GM12864 (cell line): Measurements from ENCODE around the gene GAK.

Experiments used
- DNase-seq: peaks from one replicate; pipeline ENCODE4 v3.0.0-alpha.2; 2011; ENCODE audit warnings: low read depth
- H3K4me3 ChIP-seq: 2 replicates; pipeline ENCODE4 v1.5.1; 2011; ENCODE audit warnings: mild to moderate bottlenecking, low read depth, low read length, control low read depth
- TF ChIP-seq, protein P1 (sequence below): IDR thresholded peaks from 2 replicates; pipeline ENCODE4 v1.5.1; 2011; ENCODE audit warnings: low read depth, mild to moderate bottlenecking, moderate library complexity, low read length, control low read depth, inconsistent platforms; ENCODE audit errors: missing control alignments

The GAK gene

DNA sequence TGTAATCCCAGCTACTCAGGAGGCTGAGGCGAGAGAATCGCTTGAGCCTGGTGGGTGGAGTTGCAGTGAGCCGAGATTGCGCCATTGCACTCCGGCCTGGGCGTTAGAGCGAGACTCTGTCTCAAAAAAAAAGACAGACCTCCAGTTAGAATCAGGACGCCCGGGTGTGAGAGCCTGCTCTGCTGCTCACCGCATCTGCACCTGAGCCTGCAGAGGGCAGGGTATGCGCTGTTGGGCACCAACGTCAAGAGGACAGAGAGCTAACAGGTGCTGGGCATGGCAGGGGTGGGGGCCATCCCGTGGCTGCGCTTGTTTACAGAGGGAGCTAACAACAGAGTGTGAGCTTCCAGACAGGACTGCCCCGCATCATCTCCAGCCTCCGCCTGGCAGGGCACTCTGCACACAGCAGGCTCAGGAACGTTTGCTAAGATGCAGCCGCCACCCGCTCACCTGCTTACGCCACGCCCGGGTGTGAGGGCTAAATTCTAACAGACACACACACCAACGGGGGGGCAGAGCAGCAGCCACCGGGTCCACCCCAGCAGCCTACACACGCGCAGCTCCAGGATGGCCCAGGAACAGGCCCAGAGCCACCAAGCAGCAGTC lies 56.2 kb downstream of the GAK start:
- no peak overlapping the region for H3K4me3 ChIP-seq
- TF ChIP-seq, protein P1, sequence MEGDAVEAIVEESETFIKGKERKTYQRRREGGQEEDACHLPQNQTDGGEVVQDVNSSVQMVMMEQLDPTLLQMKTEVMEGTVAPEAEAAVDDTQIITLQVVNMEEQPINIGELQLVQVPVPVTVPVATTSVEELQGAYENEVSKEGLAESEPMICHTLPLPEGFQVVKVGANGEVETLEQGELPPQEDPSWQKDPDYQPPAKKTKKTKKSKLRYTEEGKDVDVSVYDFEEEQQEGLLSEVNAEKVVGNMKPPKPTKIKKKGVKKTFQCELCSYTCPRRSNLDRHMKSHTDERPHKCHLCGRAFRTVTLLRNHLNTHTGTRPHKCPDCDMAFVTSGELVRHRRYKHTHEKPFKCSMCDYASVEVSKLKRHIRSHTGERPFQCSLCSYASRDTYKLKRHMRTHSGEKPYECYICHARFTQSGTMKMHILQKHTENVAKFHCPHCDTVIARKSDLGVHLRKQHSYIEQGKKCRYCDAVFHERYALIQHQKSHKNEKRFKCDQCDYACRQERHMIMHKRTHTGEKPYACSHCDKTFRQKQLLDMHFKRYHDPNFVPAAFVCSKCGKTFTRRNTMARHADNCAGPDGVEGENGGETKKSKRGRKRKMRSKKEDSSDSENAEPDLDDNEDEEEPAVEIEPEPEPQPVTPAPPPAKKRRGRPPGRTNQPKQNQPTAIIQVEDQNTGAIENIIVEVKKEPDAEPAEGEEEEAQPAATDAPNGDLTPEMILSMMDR = no peak
- DNase-seq = no peak

DNA sequence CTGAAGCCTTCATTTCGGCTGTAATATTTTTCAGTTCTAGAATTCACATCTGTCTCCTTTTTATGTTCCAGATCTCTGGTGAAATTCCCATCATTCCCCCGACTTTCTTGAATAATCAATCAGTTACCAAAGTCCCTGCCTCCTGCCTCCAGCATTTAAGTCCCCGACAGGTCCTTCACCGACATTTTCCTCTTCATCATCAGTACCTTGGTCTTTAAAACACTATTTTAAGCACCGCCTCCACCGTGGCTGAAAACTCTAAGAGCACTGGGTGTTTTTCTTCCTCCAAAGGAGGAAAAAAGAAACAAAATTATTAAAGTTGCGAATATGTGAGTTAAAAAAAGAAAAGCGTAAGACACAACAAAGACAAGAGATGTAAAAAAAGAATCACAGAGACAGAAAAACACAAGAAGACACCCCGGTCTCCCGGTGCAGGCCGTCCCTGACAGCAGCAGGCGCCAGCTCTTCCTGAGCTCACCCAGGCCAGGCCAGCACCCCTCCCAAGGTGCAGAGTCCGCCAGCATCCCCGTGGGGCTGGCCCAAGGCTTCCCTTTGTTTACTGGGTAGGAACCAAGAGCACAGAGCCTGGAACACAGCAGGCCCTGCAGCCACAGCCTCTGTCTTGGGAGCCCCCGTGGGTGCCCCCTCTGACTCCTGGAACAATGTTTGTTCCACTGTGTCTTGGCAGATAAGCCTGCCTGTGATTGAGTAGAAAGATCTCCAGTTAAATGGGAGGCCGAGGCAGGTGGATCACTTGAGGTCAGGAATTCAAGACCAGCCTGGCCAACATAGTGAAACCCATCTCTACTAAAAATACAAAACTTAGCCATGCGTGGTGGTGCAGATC lies 56.9 kb downstream of the GAK start:
- TF ChIP-seq, protein P1 = no peak
- no peak for DNase-seq
- H3K4me3 ChIP-seq = no peak overlapping the region

DNA sequence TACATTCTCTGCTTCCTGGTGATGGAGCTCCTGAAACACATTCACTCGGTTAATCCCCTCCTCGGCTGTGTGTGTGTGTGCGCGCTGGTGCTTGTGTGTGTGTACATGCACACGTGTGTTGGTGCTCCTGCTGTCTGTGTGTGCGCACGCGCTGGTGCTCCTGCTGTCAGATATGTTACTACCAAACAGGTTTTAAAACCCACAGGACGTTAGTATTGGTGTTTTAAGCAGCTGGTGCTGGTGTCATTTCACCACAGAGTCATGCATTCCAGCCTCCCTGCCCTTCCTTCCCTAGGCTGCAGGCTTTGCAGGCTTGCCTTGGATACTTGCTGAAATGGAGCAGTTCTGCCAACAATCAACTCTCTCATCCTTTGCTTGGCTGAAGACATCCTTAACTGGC lies 58.1 kb downstream of the GAK start:
- H3K4me3 ChIP-seq = no peak overlapping the region
- DNase-seq = no peak
- TF ChIP-seq, protein P1 = no peak

DNA sequence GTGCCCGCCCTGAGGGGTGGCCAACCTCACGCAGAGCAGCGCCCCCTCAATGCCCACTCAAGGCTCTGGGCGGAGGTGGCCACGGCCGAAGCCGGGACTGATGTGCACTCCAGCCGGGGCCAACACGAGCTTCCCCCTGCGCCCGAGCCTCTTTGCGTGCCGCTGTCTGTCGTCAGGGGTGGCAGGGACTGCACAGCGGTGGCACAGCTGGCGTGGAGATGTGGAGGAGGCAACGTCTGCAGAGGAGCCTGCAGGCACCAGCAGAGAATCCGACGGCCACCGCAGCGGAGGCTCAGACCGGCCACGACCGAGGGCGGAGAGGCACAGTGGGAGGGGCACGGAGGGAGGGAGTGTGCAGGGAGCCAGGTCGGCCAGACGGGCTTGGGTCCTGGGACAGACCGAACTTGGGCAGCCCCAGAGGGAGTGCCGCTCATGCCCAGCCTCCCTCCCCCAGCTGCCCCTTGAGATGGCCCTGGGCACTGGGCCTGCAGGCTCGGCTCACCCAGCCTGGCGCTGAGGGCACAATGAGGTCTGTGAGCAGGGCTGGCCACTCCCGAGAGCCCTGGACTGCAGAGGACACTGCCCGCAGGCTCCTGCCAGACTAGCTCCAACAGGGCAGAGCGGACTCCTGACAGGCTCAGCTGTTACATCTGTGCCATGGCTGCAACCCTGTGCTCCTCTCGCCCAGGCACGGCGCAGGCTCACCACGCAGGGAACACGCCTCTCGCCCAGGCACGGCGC lies 59.7 kb downstream of the GAK start:
- TF ChIP-seq, protein P1 = no peak
- H3K4me3 ChIP-seq = no peak overlapping the region
- DNase-seq = no peak

DNA sequence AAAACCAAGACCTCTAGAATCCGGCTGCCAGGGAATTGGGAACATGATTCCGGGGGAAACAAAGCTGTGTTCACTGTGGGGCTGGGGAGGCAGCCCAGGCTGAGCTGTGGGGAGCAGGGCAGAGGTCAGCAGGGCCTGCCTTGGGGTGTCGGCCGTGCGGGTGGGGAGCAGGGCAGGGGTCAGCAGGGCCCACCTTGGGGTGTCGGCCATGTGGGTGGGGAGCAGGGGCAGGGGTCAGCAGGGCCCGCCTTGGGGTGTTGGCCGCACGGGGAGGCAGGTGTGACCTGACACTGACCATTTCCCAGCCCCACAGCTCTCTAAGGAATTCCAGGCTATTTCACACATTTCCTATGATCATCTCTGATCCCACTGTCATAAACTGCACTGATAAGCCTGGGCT lies 60.6 kb downstream of the GAK start:
- no peak for DNase-seq
- no peak overlapping the region for H3K4me3 ChIP-seq
- TF ChIP-seq, protein P1 = no peak

DNA sequence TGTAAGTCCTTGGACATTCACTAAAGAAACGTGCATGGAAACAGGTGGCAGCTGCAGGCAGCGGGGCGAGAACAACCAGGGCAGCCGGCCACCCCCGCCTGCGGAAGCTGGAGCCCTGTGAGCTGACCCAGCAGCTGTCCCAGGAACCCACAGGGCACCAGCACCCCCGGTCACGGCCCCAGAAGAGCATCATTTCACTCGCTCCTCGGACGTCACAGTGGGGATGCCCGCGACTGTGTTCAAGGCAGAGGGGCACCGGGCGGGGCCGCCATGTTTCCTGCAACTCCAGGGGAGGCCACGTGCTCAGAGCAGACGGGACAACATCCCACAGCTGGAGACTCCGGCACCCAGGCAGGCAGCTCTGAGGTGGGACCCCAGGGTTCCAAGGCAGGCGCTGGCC lies 61.2 kb downstream of the GAK start:
- no peak for DNase-seq
- no peak overlapping the region for H3K4me3 ChIP-seq
- TF ChIP-seq, protein P1 = no peak
